WI38 (cell line): ENCODE results near the gene RGSL1.

ENCODE experiments used
- H3K4me3 ChIP-seq: 2 replicates; pipeline ENCODE4 v1.5.1; 2011; ENCODE audit warnings: low read depth, mild to moderate bottlenecking, control low read depth, low read length
- TF ChIP-seq, protein P1 (sequence below): IDR thresholded peaks from 2 replicates; pipeline ENCODE4 v1.5.1; 2012; ENCODE audit warnings: low read depth, mild to moderate bottlenecking, control low read depth, low read length

The RGSL1 gene

DNA sequence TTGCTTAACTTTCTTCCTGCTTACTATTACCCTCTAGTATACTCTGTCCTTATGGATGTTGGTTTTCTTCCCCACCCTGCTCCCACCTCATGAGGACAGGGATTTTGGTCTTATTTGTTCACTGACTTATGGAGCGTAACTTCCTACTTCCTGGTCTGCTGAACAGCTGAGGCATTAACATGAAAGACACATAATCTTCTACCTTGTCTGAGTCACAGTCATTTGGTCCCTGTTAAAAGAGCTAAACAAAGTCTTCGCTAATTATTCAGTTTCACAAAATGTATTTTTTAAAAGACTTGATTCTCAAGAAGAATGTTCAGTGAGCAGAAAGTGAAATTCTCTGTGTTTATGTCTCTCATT is 120.6 kb downstream of the RGSL1 start:
- H3K4me3 ChIP-seq = no peak overlapping the region
- TF ChIP-seq, protein P1, sequence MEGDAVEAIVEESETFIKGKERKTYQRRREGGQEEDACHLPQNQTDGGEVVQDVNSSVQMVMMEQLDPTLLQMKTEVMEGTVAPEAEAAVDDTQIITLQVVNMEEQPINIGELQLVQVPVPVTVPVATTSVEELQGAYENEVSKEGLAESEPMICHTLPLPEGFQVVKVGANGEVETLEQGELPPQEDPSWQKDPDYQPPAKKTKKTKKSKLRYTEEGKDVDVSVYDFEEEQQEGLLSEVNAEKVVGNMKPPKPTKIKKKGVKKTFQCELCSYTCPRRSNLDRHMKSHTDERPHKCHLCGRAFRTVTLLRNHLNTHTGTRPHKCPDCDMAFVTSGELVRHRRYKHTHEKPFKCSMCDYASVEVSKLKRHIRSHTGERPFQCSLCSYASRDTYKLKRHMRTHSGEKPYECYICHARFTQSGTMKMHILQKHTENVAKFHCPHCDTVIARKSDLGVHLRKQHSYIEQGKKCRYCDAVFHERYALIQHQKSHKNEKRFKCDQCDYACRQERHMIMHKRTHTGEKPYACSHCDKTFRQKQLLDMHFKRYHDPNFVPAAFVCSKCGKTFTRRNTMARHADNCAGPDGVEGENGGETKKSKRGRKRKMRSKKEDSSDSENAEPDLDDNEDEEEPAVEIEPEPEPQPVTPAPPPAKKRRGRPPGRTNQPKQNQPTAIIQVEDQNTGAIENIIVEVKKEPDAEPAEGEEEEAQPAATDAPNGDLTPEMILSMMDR = no peak

DNA sequence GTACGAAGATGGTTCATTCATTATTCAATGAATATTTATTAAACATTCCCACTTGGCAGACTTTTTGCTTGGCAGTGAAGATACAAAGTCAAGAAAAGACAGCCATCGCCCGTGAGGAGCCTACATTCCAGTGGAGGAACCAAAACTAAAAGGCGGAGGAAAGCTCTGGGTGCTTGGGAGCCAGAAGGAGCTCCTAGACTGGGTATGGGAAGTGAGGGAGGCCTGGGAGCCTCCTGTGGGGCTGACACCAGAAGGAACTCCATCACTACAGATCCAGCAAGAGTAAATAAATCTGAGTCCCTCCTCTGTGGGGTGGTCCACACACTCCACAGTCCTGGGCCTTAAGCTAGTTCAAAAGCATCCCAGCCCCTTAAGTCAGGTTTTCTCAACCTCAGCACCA is 124.2 kb downstream of the RGSL1 start:
- no peak overlapping the region for H3K4me3 ChIP-seq
- TF ChIP-seq, protein P1 = no peak

DNA sequence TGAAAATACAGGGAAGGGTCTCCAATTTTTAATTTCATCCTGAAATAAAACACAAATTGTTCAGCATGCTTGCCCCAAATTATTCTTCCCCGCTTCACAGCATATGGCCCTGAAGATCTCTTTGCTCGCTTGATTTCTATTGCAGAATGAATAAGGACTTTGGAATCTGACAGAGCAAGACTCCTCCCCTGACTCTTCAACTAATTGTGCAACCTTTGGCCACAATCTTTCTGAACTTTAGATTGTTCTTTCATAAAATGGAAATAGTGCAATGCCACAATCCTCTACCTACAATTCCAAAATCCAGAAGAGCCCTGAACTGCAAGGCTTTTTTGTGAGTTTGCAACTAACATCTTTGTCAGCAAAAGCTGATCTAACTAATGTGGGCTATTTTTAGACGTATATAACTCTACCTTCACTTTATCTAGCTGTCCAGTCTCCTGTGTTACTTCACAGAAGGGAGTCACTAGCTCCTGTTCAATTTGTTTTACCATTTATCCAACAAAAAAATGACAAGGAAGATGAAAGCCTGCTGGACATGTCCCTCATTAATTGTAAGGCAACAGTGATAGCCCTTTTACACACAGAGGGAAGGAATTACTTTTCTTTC is 125.7 kb downstream of the RGSL1 start:
- no peak overlapping the region for H3K4me3 ChIP-seq
- TF ChIP-seq, protein P1 = no peak

DNA sequence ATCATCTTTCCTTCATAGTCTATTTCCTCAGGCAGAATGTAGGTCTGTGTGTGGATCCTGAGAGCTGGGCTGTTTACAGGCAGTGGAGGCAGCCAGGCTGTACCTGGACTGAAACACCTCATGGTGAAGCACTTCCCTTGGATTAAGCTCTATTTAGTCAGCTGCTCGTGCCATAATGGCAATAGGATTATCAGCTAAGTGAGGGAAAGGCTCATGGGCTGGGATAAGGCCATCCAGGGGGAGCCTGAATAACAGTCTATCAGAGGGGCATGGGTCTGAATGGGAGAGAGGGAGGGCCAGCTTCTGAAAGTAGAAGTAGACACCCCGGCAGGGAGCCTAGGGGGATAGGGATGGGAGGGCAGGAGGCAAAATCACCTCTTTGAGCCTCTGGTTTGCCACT is 130.8 kb downstream of the RGSL1 start:
- TF ChIP-seq, protein P1 = no peak
- no peak overlapping the region for H3K4me3 ChIP-seq

DNA sequence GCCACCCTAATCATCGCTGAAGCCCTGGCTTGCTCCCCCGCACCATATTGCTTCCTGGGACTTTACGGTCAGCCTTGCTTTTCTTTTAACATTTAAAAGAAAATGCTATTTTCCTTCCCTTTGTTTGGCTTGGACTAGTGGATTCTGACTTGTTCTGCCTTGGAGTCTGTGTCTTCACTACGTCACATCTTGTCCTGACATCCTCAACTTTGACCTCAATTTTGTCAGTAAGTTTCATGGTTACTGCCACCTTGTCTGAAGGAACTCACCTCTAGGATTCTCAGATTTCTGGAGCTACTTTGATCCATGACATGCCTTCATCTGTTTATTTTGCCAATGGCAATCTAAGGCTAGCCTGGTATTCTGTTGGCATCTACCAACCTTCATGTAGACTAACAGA is 134.8 kb downstream of the RGSL1 start:
- H3K4me3 ChIP-seq = no peak overlapping the region
- TF ChIP-seq, protein P1 = no peak

DNA sequence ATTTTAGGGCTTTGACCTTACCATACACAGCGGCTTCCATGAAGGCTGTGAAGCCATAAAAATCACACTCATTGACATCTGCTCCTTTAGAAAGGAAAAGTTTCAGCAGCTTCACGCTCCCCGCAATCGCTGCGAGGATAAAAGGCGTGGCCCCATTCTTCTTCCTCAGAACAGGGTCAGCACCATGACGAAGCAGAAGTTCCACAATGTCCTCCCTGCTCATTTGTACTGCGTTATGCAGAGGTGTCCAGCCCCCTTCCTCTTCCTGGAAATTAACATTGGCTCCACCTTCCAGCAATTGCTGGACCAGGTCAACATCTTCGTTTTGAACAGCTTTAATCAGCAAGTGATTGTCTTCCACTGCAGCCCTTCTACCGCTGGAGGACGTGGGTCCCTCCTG is 136.4 kb downstream of the RGSL1 start:
- TF ChIP-seq, protein P1 = no peak
- H3K4me3 ChIP-seq = no peak overlapping the region

DNA sequence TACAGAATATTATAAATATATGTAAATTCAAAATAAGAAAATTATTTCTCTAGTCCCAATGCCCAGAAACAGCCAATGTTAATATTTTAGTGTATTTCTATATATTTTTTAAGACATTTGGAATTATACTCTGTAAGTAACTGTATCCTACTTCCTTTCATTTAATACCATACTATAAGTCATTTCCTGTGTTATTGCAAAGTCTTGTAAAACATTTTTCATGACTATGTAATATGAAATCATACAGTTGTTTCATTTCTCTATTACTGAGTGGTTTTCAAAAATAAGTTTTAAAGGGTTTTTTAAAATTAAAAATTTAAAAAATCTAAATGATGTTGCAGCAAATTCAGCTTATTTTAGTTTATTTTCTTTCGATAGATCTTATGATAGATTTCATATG is 137.1 kb downstream of the RGSL1 start:
- TF ChIP-seq, protein P1 = no peak

More for the DNA sequence above, 137.1 kb downstream of the RGSL1 start:
- H3K4me3 ChIP-seq = no peak overlapping the region
